ENCODE measurements around the gene SCYL1.

DNA sequence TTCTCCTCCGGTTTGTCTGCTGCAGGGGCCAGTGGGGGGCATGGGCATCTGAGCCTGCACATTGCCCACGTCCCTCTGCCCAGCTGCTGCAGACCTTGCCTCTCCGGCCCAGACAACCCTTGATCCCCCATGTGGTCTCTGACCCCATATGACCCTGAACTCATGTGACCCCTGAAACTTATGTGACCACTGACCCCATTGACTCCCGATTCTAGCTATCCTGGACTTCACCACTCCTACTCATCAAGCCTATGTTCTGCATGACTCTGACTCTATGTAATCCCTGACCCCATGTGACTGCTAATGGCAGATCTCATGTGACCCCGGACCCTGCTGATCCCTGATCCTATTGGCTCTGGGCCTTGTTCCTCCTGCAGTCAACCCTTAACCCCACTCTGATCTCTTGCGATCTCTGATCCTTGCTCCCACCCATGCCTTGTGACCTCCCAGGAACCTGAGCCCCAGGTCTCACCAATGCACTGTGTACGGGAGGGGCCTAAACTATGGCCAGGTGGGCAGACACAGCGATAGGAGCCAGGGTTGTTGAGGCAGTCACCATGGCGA is 27.6 kb downstream of the SCYL1 start:
- TF ChIP-seq, protein P1, sequence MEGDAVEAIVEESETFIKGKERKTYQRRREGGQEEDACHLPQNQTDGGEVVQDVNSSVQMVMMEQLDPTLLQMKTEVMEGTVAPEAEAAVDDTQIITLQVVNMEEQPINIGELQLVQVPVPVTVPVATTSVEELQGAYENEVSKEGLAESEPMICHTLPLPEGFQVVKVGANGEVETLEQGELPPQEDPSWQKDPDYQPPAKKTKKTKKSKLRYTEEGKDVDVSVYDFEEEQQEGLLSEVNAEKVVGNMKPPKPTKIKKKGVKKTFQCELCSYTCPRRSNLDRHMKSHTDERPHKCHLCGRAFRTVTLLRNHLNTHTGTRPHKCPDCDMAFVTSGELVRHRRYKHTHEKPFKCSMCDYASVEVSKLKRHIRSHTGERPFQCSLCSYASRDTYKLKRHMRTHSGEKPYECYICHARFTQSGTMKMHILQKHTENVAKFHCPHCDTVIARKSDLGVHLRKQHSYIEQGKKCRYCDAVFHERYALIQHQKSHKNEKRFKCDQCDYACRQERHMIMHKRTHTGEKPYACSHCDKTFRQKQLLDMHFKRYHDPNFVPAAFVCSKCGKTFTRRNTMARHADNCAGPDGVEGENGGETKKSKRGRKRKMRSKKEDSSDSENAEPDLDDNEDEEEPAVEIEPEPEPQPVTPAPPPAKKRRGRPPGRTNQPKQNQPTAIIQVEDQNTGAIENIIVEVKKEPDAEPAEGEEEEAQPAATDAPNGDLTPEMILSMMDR (IDR thresholded peaks at IDR 0.05): peak in 1 of 6 experiments; percentile 1
- no peak for TF ChIP-seq POLR2A (IDR thresholded peaks at IDR 0.05)
